T follicular helper cell (primary cell): ENCODE measurements around the gene ENTR1.

ENCODE experiments used
- DNase-seq: peaks from one replicate; pipeline ENCODE4 v3.0.0-alpha.2; 2020; ENCODE audit warnings: low read depth
- total RNA-seq, 2 experiments: gene quantifications; one replicate each; lab custom pipeline; 2026; lab: John Stamatoyannopoulos, UW

ENTR1 gene, protein sequence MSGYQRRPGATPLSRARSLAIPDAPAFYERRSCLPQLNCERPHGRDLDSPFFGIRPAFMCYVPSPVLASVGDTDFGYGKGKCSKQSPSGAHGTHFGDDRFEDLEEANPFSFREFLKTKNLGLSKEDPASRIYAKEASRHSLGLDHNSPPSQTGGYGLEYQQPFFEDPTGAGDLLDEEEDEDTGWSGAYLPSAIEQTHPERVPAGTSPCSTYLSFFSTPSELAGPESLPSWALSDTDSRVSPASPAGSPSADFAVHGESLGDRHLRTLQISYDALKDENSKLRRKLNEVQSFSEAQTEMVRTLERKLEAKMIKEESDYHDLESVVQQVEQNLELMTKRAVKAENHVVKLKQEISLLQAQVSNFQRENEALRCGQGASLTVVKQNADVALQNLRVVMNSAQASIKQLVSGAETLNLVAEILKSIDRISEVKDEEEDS
- 42.7 to 63.6 reads per million in 2 experiments for total RNA-seq

DNA sequence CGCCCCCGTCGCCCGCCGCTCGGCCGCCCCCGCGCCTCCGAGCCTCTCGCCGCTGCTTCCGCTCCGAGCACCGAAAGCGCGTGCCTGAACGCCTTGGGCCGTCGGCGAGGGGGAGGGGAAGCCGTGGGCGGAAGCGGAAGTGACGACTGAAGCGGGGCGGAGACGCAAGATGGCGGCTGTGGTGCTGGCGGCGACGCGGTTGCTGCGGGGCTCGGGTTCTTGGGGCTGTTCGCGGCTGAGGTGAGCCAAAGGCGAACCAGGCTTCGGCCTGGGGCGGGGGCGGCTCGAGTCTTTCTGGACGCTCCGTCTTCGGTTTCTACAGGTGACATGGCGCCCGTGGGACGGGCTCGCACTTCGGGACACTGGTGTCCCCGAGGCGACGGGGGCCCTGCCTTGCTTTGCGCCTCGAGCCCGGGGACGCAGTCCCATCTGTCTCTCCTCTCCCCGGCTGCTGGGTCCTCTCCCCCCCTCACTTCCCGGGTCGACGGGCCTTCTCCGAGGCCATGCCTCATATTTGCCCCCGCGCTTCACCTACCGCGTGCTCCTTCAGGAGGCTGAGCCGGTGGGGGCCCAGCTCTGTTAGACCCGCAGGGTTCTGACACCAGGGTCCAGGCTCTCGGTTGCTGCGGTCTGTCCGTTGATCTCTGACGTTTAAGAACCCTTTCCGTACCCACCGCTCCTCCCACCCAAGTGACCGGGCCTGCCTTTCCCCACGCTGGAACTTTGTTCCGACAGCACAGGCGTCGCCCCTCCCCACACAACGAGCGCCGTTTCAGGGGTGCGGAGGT lies at the start of gene ENTR1, which contains the start of gene PMPCA:
Gene ENTR1, minus strand, starts transcription at position 115 of the 788 bp plus-strand sequence. CDS start 217 bp downstream, outside the sequence.
Gene PMPCA, plus strand, starts transcription at position 159 of the 788 bp plus-strand sequence. Its CDS starts 11 bp downstream, at position 170.
- peak; percentile 93 for DNase-seq

DNA sequence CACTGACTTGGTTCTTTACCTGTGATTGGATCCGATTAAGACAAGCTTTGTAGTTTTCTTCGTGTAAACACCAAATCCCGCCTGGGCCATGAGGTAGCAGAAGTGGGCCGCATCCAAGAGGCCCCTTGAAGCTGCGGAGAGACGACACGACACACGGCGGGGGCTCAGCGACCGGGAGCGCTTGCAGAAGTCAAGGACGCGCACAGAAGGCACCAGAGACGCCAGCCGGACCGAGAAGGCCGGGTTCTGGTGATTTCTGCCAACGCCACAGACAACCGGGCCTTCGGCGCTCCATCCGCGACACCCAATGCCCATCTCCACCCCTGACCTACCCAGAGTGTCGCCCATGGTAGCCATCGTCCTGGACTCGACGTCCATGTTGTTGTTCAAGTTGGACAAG lies 49.0 kb upstream of the ENTR1 start:
- DNase-seq, result no peak

DNA sequence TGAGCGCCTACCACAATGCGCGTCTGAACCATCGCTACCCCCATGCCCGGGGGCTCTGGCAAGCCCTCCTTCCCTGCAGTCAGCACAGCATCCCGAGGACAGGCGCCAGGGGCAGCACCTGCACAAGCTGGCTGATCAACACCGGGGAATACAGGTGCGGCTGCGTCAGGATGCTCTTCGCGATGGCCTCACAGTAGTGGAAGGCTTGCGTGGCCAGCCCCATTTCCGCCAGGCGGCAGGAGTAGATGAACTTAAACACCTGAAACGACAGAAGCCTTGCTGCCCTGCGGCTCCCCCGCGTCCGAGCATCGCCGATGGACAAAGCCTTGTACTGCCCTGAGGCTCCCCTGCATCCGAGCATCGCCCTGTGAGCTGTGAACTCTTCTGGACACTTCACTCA lies 46.9 kb upstream of the ENTR1 start:
- DNase-seq, result no peak

DNA sequence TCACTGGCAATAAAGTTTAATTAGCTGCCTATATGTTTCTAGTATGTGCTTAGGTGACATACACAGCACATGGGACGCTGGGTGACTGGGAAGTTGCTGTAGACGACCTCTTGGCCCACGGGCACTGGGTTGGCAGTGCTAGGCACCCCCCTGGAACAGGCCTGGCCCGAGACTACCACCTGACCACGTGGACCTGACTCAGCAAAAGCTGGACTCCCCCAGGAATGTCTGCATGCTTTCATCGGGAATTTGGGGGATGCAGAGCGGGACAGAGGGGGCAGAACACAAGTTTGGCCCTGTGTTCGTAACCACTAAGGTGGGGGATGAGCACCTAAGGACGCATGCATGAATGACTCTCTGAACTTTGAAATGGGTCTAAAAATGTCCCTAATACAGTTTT lies 45.8 kb upstream of the ENTR1 start:
- DNase-seq, result no peak

DNA sequence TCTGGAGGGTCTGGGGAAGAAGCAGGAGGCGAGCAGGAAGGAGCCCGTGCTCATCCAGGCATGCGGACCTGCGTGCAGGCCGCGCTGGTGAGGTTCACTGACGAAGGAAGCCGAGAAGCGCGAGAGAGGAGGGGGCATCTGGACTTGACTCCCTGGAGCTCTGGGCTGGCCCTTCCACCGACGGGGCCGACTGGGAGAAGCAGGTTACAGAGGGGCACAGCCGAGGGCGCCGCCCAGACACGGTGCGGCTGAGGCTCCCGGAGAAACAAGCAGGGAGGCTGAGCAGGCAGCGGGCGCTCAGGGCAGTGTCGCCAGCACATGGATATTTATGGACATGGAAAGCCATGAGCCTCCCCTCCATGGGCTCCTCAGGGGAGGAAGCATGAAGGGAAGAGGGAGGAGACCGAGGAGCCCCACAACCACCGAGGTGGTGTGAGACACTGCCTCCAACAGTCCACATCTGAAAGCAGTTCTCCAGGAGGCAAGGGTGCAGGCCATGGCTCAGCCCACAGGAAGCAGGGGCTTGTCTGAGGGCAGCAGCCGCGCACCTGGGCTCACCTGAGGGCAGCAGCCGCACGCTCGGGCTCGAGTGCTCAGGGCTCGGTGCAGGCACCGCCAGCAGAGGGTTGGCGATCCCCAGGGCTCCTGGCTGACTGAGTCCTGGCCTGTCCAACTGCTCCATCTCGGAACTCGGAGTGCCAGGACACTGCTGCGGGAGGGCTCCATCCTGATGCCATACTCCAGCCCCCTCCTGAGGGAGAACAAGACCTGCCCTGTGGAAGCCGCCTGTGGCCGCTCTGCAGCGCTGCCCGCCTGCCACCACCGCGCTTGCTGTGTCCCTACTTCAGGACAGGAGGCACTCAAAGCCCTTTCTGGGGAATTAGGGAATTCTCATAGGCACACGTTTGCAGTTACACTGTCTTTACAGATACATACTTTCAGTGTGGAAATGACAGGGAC lies 44.9 kb upstream of the ENTR1 start:
- no peak for DNase-seq

DNA sequence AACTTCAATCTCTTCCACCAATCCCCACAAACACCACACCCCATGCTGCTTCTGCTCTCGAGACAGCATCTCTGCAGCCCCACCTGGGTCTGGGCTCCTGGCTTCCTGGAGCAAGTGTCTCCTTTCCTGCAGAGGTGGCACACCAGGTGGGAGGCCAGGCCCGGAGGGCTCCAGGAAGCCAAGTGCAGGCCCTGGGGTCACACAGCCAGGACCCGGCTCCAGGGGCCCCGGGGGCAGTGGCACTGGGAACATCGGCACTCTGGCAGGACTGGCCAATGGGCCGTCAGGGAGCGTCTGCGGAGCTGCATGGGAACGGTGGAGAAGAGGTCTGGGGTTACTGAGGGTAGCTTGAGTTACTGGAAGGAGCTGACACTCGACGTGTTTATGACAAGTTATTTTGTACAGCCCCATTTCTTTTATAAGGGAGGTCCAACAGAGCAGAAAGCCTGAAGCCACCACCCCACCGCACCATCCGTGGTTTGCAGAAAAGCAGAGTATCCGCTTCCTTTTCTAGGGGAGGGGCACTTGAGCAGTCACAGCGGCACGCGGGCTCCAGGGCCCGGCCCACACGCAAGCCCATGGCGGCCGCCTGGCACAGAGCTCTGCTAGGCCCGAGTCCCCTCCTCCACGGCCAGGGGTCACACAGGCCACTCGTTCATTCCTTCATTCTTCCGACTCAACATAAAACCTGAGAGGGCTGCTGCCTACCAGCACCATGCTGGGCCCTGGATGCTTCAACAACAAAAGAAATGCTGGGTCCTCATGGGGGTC lies 43.8 kb upstream of the ENTR1 start:
- no peak for DNase-seq

DNA sequence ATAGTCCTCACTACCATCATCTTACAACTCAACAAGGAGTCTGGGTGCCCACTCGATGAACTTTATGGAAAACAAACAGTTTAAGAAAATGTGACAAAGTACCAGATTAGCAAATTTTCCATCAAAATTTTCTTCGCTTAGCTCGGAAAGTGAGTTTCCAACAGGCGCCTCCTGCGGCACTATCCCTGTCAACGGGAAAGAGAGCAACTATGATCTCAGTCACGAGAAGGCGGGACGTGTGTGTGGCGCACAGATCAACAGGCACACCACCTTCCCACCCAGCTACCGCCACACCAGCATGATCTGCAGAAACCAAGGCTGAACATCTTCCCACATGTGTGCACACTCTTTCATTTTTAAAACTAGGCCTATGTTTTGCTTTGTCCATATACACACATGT lies 42.9 kb upstream of the ENTR1 start:
- no peak for DNase-seq

DNA sequence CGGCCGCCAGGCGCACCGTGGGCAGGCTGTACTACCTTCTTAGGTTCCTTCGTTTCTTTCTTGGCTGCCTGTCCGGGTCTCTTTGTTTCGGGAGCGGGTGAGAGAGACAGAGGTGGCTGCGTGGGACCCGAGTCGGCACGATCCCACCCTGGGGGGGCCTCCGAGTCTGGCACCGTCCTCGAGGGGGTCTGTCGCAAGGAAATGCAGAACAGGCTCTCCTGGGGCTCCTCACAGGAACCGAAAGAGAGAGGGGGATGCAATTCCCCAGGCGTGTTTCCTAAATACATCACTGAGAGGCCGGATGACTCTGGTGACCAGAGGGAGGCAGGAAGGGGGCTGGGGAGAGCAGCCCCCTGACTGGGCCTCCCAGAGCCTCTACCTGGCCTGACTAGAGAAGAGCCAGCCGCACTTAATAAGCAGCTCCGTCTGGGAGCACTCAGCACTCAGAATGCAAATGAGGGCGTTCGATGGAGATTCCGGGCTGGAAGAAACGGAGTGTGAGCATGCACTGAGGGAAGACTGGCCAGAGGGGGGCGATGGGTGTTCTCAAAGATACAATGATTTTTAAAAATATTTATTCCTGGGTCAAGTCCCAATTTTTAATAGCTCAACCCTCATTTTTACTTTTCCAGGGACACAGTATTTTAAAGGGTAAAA lies 40.9 kb upstream of the ENTR1 start:
- DNase-seq, result no peak

DNA sequence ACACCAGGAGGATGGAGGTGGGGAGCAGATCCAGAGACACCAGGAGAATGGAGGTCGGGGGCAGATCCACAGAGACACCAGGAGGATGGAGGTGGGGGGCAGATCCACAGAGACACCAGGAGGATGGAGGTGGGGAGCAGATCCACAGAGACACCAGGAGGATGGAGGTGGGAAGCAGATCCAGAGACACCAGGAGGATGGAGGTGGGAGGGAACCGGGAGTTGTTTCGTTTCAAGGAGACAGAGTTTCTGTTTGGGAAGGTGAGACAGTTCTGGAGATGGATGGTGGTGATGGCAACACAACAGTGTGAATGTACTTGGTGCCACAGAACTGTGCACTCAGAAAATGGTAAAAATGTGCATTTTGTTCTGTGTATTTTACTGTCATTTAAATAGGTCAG lies 38.2 kb upstream of the ENTR1 start:
- no peak for DNase-seq

DNA sequence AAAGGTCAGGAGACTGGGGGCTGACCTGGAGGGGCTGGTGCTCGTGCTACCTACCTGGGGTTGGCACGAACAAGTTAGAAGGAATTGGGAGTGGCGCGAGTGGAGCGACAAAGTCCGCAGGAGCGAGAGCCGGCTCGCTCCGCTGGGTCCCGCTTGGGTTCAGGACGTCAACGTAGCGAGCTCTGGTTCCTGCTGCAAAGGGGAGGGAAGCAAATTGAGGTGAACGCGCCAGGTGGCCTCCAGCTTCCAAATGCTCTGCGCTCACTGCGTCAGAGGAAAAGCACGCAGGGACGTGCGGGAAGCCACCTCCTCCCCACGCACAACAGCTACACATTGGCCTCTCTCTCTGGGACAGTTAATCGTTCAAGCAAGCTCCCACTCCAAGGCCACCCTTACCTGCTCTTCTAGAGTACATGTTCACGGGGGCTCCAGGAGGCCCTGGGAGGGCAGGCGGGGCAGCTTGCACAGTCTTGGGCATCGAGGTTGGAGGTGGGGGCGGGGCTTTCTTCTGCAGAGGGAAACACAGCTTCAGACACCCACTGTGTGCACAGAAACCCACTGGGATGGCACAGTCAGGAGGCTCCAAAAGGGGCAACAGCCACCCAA lies 36.9 kb upstream of the ENTR1 start:
- no peak for DNase-seq

DNA sequence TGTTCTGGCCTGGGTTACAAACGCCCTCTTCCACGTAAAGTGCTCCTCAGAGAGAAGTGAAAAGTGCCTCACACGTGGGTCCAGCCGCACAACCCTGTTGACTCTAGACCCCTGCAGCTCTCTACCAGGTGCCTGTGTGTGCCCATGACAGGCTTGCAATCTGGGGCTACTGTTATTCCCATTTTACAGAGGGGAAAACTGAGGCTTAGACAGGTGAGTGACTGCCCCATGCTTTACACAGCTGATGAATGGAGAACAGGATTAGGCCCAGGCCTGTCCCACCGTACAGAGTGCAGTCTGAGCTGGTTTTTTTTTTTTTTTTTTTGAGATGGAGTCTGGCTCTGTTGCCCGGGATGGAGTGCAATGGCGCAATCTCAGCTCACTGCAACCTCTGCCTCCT lies 35.4 kb upstream of the ENTR1 start:
- DNase-seq, result no peak

DNA sequence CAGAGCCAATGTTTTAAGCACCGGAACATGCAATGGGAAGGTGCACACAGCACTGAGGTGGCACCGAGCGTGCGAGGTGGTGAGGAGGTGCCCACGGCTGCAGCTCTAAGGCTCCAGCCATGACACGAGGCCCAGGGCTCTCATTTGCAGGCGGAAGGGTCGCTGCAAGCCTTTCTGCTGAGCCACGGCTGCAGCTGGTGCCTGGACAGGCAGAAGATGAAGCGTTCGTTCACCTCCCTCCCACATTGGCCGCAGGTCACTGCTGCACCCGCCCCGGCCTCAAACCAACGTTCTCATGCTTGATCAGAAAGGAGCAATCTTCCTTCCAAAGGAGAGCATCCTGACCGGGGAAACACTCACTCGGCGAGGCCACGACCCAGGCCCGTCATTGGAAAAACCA lies 33.7 kb upstream of the ENTR1 start:
- no peak for DNase-seq

DNA sequence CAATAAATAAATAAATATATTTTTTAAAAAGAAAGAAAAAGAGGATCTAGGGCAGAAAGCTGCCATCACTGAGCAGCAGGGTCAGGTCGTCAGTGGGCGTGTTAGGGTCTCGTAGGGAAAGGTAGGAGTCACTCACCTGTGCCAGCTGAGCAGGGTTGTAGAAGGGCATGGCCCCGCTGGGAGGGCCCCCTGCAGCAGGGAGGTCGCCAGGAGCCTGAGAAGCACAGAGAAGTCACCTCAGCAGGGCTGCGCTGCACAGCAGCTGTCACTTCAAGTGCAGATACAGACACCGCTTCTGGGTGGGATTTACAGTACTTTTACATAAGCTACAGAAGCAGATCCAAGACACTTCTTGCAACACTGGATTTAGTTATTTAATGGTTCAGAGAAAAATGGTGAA lies 33.3 kb upstream of the ENTR1 start:
- no peak for DNase-seq

DNA sequence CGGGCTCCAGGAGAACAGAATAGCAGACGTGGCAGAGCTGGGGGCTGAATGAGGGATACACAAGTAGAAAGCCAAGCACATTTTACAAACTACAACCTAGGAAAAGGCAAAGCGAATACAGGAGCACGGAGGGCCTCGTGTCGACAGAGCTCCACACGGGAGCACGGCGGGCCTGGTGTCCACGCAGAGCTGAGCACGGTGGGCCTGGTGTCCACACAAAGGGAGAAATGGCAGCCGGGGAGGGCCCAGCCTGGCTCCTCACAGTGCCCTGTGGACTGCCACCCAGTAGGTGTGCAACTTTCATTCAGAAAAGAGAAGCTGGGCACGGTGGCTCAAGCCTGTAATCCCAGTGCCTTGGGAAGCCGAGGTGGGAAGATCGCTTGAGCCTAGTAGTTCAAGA lies 32.7 kb upstream of the ENTR1 start:
- no peak for DNase-seq

DNA sequence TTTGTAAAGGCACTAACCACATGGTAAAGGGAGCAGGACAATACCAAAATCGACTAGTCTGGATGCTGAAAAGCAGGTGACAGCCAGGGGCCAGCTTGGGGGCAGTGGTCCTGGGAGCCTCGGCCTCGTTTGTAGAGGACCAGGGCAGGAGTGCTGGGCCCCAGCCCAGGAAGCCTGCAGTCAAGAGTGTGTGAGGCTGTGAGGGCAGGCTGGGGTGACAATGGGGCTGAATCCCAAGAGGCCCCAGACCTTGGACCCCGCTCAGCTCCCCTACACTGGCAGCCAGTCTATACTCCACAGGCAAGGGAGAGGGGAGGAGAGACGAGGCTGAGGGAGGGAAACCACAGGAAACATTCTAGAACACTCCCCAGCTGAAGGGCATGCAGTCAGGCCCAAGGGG lies 31.9 kb upstream of the ENTR1 start:
- no peak for DNase-seq

DNA sequence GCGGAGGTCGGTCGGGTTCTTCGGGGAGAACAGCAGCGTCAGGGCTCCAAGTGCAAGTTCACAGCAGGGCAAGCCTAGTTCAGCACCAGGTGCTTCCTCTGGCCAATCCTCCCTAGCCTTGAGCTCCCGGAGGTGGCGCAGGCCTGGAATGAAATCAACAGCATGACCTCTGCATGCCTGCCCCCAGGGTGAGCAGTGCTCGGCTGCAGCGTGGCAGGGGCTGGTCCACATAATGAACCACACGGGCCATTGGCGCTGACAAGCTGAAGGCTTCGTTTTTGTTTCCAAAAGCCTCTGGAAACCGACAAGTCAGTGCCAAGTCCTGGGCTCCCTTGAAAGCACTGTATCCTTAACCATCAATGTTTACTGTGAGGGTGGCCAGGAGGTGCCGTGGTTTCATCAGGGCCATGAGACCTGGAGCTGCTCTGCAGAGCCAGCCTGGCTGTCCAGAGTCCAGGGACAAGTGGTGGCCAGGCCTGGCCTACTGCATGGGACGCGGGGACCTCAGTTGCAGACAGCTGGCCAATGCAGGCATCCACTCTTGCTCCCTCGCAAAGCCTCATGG lies 31.3 kb upstream of the ENTR1 start:
- no peak for DNase-seq

DNA sequence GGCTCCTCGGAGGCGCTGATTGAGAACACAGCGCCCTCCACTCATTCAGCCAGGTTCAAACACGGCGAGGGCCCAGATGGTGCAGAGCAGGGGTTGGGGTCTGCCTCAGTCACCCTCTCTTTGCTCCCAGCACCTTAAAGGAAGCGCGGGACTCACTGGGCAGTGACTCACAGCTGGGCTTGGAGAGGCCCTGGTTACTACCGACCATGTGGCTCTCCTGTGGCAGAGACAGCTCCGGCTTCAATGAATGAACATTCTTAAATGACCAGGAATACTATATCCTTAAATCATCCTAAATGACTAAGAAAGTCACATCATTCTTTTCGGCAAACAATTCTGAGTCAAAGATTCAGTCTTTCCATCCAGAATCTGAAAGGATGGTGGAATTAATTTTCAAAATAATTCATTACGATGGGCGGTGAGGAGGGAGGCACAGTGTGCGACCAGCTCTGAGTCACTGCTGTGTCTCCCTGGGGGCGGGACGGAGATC lies 30.8 kb upstream of the ENTR1 start:
- no peak for DNase-seq

DNA sequence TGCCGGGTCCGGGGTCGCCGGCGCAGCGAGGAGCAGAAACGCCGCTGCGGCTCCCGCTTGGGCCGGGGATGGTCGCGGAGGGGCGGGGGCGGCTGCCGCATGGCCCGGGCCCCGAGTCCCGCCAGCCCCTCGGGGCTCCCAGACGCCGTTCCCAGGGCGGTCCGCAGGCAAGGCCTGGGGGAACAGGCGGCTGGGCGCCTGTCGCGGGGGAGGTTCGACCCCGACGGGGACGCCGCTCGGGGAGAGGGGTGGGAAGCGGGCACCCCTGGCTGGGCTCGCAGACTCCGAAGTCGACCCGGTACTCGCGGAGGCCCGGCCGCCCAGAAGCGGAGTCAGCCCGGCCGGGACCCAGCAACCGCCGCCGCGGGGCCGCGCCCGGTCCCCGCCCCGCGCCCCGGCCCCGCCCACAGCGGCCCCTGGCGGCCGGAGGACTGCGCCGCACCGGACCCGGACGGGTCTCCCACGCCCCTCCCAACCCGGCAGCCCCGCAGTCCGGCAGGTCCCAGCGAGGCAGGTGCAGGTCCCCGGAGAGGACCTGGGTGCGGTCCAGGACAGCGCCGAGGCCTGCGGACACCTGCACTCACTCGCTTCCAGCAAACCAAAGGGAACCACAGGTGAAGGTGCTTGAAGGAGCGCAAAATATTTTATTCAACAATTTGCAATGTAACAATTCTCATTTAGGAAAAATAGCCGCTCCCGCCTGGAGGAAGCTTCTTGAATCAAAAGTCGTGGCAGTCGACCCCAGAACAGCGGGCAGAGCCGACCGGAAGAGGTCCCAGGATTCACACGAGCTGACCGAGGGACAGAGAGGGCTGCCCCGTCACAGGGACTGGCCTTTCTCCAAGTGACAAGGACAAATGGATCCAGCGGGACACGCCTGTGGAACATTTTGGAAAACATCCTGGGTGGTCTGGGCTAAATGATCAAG lies 29.3 kb upstream of the ENTR1 start, which contains the start of gene INPP5E:
Gene INPP5E, minus strand, starts transcription at position 365 of the 928 bp plus-strand sequence. CDS start 426 bp downstream, outside the sequence.
- DNase-seq, result peak; percentile 78
